DOHH2 (cell line): ENCODE data around the gene CIB4.

Experiments used
- H3F3A ChIP-seq: fragments of 200-600 bp; sonication (generic), shearing (Covaris generic); 2 replicates; pipeline ENCODE4 v1.6.0; 2016; ENCODE audit warnings: antibody characterized with exemption, mild to moderate bottlenecking; ENCODE audit not compliant: control insufficient read depth, insufficient read depth
- H3K27ac ChIP-seq: fragments of 200-600 bp; sonication (generic); 2 replicates; pipeline ENCODE4 v1.5.1; 2014; ENCODE audit warnings: low read depth, mild to moderate bottlenecking, low read length, moderate library complexity
- H3K27me3 ChIP-seq: fragments of 200-600 bp; sonication (generic); 2 replicates; pipeline ENCODE4 v1.6.1; 2014; ENCODE audit warnings: mild to moderate bottlenecking, low read length, mixed read lengths; ENCODE audit not compliant: control insufficient read depth
- H3K36me3 ChIP-seq: fragments of 200-600 bp; sonication (generic); 2 replicates; pipeline ENCODE4 v1.6.1; 2014; ENCODE audit warnings: mild to moderate bottlenecking, low read length, moderate library complexity, mixed read lengths; ENCODE audit not compliant: control insufficient read depth
- H3K4me1 ChIP-seq: fragments of 200-600 bp; sonication (generic); 2 replicates; pipeline ENCODE4 v1.6.1; 2014; ENCODE audit warnings: mild to moderate bottlenecking, low read length, mixed read lengths; ENCODE audit not compliant: control insufficient read depth
- H3K4me2 ChIP-seq: fragments of 200-600 bp; sonication (generic); 2 replicates; pipeline ENCODE4 v1.6.0; 2014; ENCODE audit warnings: mild to moderate bottlenecking, low read length, moderate library complexity
- H3K4me3 ChIP-seq: fragments of 200-600 bp; sonication (generic); 2 replicates; pipeline ENCODE4 v1.5.1; 2014; ENCODE audit warnings: mild to moderate bottlenecking, low read length, mixed read lengths
- H3K79me2 ChIP-seq: fragments of 200-600 bp; sonication (generic); 2 replicates; pipeline ENCODE4 v1.6.1; 2014; ENCODE audit warnings: mild to moderate bottlenecking, low read length, mixed read lengths; ENCODE audit not compliant: control insufficient read depth
- H3K9me2 ChIP-seq: fragments of 200-600 bp; sonication (generic); replicated peaks from 2 replicates; pipeline ENCODE4 v1.6.1; 2014; ENCODE audit warnings: mild to moderate bottlenecking, low read length, mixed read lengths; ENCODE audit not compliant: control insufficient read depth
- H3K9me3 ChIP-seq: fragments of 200-600 bp; sonication (generic); 2 replicates; pipeline ENCODE4 v1.6.1; 2014; ENCODE audit warnings: antibody characterized with exemption, low read length, mixed read lengths; ENCODE audit not compliant: control insufficient read depth, insufficient read depth
- H4K20me1 ChIP-seq: fragments of 200-600 bp; sonication (generic); 2 replicates; pipeline ENCODE4 v1.6.0; 2014; ENCODE audit warnings: low read depth, mild to moderate bottlenecking, antibody characterized with exemption, low read length, moderate library complexity; ENCODE audit not compliant: control insufficient read depth, insufficient read depth
- CTCF ChIP-seq: fragments of 200-600 bp; sonication (generic); IDR thresholded peaks from one replicate; pipeline ENCODE4 v1.5.1; 2014; ENCODE audit warnings: antibody characterized with exemption, mild to moderate bottlenecking, low read depth, low read length; ENCODE audit not compliant: poor library complexity, severe bottlenecking
- EZH2phosphoT487 ChIP-seq: fragments of 200-600 bp; sonication (generic); IDR thresholded peaks from 2 replicates; pipeline ENCODE4 v1.6.1; 2017; ENCODE audit warnings: borderline replicate concordance, mild to moderate bottlenecking, antibody characterized with exemption, low read length, moderate library complexity, mixed read lengths

CIB4 gene

GRCh38 chr2:26654061-26654340 lies 12.8 kb upstream of the CIB4 start:
- TF ChIP-seq EZH2phosphoT487 (no peak), CTCF (no peak)

GRCh38 chr2:26653207-26654060 lies 12.3 kb upstream of the CIB4 start:
- Histone ChIP-seq H3K79me2 (no peaks in the 10 kb centered on the region), H3K36me3 (no peaks in the 10 kb centered on the region), H3K4me3 (no peak overlapping the region), H3K4me2 (no peak overlapping the region), H3K27ac (no peak overlapping the region), H4K20me1 (no peaks in the 10 kb centered on the region), H3K4me1 (no peaks in the 10 kb centered on the region), H3K9me3 (no peaks in the 10 kb centered on the region), H3F3A (no peaks in the 10 kb centered on the region), H3K27me3 (peaks cover under 1% of the 10 kb centered on the region; the same call in 1 of the 2 replicates), H3K9me2 (no peaks in the 10 kb centered on the region)
- TF ChIP-seq EZH2phosphoT487 (no peak), CTCF (no peak)

More at GRCh38 chr2:26654061-26654340, 12.8 kb upstream of the CIB4 start:
- H3K4me1 ChIP-seq, result no peaks in the 10 kb centered on the region
- no peaks in the 10 kb centered on the region for H3K79me2 ChIP-seq
- H3K27ac ChIP-seq, result no peak overlapping the region
- no peaks in the 10 kb centered on the region for H3K9me2 ChIP-seq
- H3K27me3 ChIP-seq, result no peaks in the 10 kb centered on the region
- H3K4me3 ChIP-seq, result no peak overlapping the region
- no peaks in the 10 kb centered on the region for H3K9me3 ChIP-seq
- H3F3A ChIP-seq, result no peaks in the 10 kb centered on the region
- no peak overlapping the region for H3K4me2 ChIP-seq
- H4K20me1 ChIP-seq, result no peaks in the 10 kb centered on the region
- H3K36me3 ChIP-seq, result no peaks in the 10 kb centered on the region

GRCh38 chr2:26652361-26653041 lies 11.3 kb upstream of the CIB4 start:
- H3F3A ChIP-seq, result no peaks in the 10 kb centered on the region
- no peaks in the 10 kb centered on the region for H3K79me2 ChIP-seq
- H4K20me1 ChIP-seq, result no peaks in the 10 kb centered on the region
- H3K27me3 ChIP-seq, result peaks cover 3% of the 10 kb centered on the region
- H3K9me3 ChIP-seq, result no peaks in the 10 kb centered on the region
- no peak overlapping the region for H3K27ac ChIP-seq
- no peaks in the 10 kb centered on the region for H3K4me1 ChIP-seq
- no peak overlapping the region for H3K4me3 ChIP-seq
- H3K4me2 ChIP-seq, result no peak overlapping the region
- TF ChIP-seq CTCF (no peak), EZH2phosphoT487 (no peak)
- no peaks in the 10 kb centered on the region for H3K36me3 ChIP-seq
- H3K9me2 ChIP-seq, result no peaks in the 10 kb centered on the region
